G401 (cell line): ENCODE measurements around the gene TMEM253. TPM values are rescaled to one million over a fixed set of nuclear protein-coding genes. Genes with fewer than 3 reads are reported as not detected.
A peak's percentile ranks its signal among the peaks of the same experiment; 100 is the strongest.

Experiments used
- DNase-seq: peaks from one replicate; pipeline ENCODE4 v3.0.0-alpha.2; 2015; ENCODE audit warnings: low spot score
- in situ Hi-C: cut with HindIII; loops from 2 replicates; pipeline ENCODE4 v1.10.0; 2016; ENCODE audit warnings: low sequenced_read_pairs, mixed read lengths
- total RNA-seq: library from RNA; depleted of rRNA; stranded (reverse); fragments of >200 nt; shearing (Covaris generic); gene quantifications from 2 replicates; pipeline ENCODE4 v1.2.3, GENCODE V29; 2014

TMEM253 gene
- total RNA-seq, 1 experiment from 2014 or later, result not detected

- DNase-seq, result peak; percentile 95
- in situ Hi-C loops, result no loop called here
Measured at GRCh38 chr14:21087294-21088091, 13.4 kb upstream of the TMEM253 start.

GRCh38 chr14:21088687-21089086 is 12.2 kb upstream of the TMEM253 start:
- in situ Hi-C loops, result no loop called here
- DNase-seq, result no peak

- no peak for DNase-seq
Measured at GRCh38 chr14:21089271-21089670, 11.6 kb upstream of the TMEM253 start.

GRCh38 chr14:21089877-21090193 is 11.0 kb upstream of the TMEM253 start:
- DNase-seq, result no peak
- in situ Hi-C loops, result no loop called here

More at GRCh38 chr14:21089271-21089670, 11.6 kb upstream of the TMEM253 start:
- in situ Hi-C loops, result no loop called here

- in situ Hi-C loops, result no loop called here
- DNase-seq, result no peak
Measured at GRCh38 chr14:21090194-21090939, 10.5 kb upstream of the TMEM253 start.

- in situ Hi-C loops, result no loop called here
- no peak for DNase-seq
Measured at GRCh38 chr14:21090940-21091663, 9.8 kb upstream of the TMEM253 start.

GRCh38 chr14:21091821-21092272 is 9.0 kb upstream of the TMEM253 start:
- in situ Hi-C loops, result no loop called here
- DNase-seq, result no peak

GRCh38 chr14:21092273-21093011 is 8.4 kb upstream of the TMEM253 start:
- in situ Hi-C loops, result no loop called here
- DNase-seq, result peak; percentile 72

- in situ Hi-C loops, result no loop called here
Measured at GRCh38 chr14:21093018-21093417, 7.8 kb upstream of the TMEM253 start.

GRCh38 chr14:21093769-21094681 is 6.8 kb upstream of the TMEM253 start:
- in situ Hi-C loops, result no loop called here
- peak; percentile 65 for DNase-seq

More at GRCh38 chr14:21093018-21093417, 7.8 kb upstream of the TMEM253 start:
- DNase-seq, result no peak

GRCh38 chr14:21095430-21096205 is 5.2 kb upstream of the TMEM253 start:
- in situ Hi-C loops, result no loop called here
- peak; percentile 88 for DNase-seq

GRCh38 chr14:21096438-21096837 is 4.4 kb upstream of the TMEM253 start:
- in situ Hi-C loops, result no loop called here
- peak; percentile 44 for DNase-seq

GRCh38 chr14:21096978-21097635 is 3.8 kb upstream of the TMEM253 start:
- in situ Hi-C loops, result no loop called here
- DNase-seq, result peak; percentile 69

- peak; percentile 40 for DNase-seq
- in situ Hi-C loops, result no loop called here
Measured at GRCh38 chr14:21097636-21098075, 3.2 kb upstream of the TMEM253 start.

- in situ Hi-C loops, result no loop called here
- peak; percentile 71 for DNase-seq
Measured at GRCh38 chr14:21098076-21098891, 2.6 kb upstream of the TMEM253 start, which contains the start of gene ZNF219. ZNF219 (minus strand) TSS chr14:21098655; CDS start chr14:21093591, 5,064 bp downstream.
